ENCODE data around the gene ALDH18A1.
A peak's percentile ranks its signal among the peaks of the same experiment; 100 is the strongest.
"Not testable (repeated sequence)": the region's sequence is repeated elsewhere in the genome, so short reads cannot be mapped to it uniquely, and the experiment has no call there.

The ALDH18A1 gene

DNA sequence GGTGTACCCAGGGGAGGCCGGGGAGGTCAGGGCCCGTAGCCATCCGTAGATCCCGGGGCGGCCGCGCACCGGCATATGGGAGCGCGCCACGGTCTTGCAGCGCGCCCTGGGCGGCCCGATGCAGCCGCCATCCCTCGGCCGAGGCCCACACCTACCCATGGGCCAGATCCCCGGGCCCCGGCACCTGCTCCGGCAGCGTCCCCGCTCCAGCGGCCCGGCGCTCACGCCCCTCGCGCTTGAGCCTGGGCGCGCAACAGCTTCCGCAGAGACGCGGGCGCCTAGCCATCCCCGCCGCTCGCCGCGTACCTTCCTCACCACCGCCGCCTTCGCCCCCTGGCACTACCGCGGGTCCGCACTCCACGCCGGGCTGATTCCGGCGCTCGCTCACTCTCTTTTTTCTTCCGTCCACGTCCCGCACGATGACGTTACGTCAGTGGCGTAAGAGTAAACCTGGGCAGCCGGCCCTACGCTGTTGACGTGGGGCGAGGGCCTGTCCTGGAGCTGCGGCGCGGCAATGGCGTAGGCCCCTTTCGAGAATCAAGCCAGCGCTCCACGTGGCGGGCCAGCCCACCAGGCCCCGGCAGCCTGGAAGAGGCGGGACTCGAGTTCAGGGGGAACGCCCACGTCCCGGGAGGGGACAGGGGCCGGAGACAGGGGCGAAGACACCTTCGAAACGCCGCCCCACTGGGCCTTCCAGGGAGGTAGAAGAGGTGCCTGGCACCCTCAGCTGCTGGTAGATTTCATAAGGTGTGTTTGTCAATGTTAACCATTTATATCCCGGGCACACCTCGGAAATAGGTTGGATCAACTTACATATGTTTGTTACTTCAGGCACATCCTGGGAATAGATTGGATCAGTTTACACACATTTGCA is at the start of gene ALDH18A1:
ALDH18A1 (minus strand) TSS at position 421 of the 874 bp plus-strand sequence. CDS start 3,334 bp downstream, outside the sequence.
- FAIRE-seq = peak; percentile 95

DNA sequence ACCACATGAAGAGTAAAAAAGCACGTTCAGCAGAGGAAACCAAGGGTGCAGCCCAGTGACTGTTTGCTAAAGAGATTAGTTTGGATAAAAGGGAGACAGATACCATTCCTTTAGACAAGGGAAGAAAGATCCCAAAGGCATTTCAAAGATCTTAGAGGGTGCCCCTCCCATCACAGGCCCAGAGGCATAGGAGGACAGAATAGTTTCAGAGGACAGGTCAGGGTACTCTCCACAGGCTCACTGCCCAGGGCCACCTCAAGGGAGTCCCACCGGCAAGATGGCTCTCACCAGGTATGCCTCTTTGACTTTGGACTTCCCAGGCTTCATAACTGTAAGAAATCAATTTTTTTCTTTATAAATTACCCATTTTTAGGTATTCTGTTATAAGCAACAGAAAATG is 41.9 kb upstream of the ALDH18A1 start:
- no peak for FAIRE-seq

DNA sequence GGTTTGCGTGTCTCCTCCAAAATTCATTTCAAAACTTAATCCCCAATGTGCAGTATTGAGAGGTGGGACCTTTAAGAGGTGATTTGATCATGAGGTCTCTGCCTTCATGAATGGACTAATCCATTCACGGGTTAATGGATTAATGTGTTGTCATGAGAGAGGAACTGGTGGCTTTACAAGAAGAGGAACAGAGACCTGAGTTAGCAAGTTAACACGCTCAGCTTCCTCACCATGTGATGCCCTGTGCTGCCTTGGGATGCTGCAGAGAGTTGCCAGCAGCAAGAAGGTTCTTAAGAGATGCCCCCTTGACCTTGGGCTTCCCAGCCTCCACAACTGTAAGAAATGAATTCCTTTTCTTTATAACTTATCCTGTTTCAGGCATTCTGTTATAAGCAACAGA is 40.9 kb upstream of the ALDH18A1 start:
- FAIRE-seq = no peak

DNA sequence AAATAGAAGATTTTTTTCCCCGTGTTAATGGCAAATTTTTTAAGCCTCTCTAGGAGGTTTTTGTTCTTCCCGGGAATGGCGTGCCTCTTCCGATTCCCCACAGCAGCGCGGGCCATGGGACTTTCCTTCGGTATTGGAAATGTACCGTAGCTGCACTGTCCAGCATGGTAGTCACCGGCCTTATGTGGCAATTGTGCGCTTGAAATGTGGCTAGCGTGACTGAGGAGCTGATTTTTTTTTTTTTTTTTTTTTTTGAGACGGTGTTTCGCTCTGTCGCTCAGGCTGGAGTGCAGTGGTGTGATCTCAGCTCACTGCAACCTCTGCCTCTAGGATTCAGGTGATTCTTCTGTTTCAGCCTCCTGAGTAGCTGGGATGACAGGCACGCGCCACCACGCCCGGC is 38.2 kb upstream of the ALDH18A1 start:
- FAIRE-seq = no peak

DNA sequence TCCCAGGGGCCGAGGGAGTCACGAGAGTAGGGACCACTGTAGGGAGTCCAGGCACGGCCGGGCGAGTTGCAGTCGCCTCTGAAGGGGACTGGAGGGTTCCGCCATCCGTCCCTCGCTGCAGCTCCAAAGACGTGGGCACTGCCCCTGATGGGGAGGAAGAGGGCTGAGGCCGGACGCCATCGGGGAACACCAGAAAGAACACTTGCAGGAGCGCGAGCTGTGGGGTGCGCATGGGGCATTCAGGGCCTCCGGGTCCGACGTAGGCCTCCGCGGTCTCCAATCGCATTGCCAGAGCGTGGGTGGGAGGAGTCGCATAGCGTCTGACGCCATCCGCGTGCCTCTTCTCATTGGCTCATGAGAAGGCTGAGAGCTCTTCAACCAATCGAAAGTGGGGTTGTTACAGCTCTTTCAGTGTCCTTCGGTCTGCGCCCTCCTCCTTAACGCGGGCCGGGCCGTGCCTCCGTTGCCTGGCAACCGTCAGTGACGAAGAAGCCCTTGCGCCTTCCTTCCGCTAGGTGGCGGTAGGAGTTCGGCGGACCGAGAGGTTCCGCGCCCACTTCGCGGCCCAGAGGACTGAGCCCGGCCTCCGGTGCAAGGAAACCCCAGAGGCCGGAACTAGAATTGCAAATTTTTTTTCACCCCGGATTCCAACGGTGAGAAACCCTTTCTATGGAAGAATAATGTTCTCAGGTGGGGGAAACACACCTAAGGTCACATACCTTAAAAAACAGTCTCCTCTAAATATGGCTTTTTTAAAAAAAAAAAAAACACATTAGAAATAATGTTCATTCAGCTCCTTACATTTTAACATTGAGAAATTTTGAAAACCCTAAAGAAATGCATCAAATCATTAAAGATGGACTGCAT is 37.4 kb upstream of the ALDH18A1 start, which contains the start of gene TCTN3:
TCTN3 (minus strand) TSS at position 260 of the 867 bp plus-strand sequence; CDS start at position 232, 28 bp downstream.
- peak; percentile 100 for FAIRE-seq

DNA sequence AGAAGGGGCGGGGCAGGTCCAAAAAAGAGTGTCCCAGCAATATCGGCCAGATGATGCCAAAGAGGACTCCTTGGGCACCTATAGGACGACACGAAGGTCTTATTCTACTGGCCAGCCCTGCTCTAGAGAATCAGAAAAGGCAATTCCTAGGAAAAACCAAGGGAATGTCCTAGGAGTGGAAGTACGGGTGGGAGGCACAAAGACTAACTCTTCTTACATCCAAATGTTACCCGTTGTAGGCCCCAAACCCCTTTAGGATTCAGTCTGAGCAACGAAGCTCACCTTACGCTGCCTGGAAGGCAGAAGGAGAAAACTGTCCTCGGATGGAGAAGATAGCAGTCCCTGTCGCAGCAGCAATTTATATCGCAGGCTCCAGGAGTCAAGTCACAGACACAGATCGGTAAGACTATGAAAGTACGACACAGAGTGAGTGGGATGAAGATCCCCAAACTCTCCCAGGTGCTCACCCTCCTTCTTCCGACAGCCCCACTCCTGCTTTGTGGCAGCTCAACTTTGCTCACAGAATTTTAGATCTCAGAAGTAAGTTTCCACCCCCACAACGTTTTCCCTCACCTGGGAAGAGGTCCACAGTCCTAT is 36.7 kb upstream of the ALDH18A1 start:
- FAIRE-seq = no peak

DNA sequence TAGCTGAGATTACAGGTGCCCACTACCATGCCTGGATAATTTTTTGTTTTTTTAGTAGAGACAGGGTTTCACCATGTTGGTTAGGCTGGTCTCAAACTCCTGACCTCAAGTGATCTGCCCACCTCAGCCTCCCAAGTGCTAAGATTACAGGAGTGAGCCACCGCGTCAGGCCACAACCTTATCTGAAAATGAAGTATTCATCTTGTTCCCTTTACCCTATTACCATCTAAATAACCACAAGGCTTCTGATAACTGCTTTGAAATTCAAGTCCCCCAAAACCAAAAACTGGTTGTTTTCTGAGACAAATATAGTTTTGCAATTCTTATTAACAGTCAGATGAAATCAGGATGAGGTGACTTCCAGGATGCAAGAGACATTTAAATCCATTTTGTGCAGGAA is 34.8 kb upstream of the ALDH18A1 start:
- FAIRE-seq = no peak

DNA sequence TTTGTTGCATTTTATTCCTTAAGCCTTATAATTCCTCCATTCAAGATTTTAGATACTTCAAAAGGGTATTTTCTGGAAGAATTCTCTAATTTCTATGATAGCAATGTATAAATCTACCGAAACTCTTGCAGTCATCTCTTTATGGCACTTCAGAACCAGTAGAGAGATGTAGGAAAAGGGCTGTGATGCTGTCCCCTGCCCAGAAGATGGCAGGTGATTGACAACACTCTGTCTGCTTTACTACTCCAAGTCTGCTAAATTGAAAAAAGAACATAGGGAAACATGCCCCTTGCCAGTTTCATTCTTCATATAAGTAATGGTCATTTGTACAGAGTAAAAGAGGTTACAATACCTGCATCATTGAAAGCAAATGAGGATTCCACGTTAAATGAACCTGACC is 32.1 kb upstream of the ALDH18A1 start:
- FAIRE-seq = no peak

DNA sequence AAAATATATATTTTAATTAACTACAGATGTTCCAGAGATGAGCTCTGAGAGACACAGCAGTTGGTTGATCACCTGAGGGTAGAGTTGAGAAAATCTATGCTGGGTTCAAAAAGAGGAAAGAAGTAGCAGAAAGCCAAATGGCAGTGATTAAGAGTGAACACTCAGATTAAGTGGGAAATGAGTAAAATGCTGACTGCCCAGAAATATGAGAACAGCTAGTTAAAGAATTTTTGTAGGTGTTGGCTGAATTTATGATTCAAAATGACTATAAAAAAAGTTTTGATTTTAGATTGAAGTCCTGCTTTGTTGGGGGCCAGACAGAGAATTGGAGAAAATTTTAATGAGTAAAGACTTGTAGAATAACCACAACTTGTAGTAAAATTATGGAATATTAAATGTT is 27.5 kb upstream of the ALDH18A1 start:
- no peak for FAIRE-seq

DNA sequence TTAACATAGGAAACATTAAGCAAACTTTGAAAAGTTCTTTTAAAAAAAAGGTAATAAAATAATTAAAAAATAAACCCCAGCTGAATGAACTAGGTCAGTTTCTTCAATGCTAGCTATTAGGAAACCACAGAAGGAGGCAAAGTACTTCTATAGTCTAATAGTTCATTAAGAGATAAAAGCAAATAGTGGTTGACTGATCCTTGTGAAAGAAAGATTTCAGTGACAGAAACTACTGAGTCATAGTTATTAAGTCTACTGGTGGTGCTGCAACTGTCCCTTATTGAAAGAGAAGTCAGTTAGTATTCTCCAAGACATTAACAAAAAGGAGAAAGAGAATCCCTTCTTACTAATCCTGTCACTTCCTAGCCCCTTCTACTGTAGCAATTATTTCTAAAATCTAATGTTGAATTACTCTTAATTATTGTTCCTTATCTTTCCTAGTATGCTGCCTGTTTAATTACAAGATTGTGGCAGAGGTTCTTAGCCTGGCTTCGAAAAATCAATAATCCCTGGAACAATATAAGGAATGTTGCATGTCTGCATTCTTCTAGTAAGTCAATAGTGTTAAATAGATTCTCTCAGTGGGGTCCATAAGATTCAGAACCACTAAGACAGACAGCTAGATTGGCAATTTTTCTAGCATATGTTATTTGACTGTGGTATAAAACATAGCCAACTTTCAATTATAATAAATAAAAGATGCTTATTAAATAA is 19.0 kb upstream of the ALDH18A1 start:
- FAIRE-seq = no peak

DNA sequence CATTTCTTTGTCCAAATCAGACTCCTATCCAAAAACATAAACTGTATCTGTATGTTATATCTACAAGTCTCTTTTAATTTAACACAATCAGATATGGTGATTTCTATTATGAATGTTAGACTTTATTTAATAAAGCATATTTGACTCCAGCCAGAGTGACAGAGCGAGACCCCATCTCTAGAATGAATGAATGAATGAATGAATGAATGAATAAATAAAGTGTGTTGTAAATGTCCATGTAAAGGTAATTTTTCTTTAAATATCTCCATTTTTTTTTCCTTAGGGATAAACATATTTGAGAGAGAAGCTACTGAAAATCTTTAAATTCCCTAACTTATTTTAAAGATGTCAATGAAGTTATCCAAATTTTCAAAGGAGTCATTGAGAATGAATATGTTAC is 18.1 kb upstream of the ALDH18A1 start:
- FAIRE-seq = no peak

DNA sequence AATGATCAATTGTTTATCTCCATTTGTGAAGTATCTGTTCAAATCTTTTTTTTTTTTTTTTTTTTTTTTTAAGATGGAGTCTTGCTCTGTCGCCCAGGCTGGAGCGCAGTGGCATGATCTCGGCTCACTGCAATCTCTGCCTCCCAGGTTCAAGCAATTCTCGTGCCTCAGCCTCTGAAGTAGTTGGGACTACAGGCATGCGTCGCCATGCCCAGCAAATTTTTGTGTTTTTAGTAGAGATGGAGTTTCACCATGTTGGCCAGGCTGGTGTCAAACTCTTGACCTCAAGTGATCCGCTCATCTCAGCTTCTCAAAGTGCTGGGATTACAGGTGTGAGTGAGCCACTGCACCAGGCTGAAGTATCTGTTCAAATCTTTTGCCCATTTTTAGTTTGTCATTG is 16.1 kb upstream of the ALDH18A1 start:
- not testable (repeated sequence) for FAIRE-seq

DNA sequence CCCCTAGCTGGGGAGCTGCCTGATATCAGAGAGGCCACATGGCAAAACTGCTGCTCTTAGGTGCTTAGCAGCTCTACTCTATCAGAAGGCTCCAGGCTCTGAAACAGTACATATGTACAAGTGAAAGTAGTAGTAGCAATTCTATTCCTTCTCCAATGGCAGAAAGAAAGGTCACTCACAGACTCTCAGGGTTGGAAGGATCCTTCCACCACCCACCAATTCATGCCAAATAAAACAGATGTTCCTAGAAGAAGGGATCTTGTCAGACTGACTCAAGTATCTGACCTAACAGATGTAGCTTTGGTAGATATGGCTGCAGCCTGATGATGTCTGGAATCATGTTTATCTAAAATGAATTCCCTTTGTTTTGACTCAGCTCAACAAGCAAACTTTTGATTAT is 8.0 kb upstream of the ALDH18A1 start:
- no peak for FAIRE-seq

DNA sequence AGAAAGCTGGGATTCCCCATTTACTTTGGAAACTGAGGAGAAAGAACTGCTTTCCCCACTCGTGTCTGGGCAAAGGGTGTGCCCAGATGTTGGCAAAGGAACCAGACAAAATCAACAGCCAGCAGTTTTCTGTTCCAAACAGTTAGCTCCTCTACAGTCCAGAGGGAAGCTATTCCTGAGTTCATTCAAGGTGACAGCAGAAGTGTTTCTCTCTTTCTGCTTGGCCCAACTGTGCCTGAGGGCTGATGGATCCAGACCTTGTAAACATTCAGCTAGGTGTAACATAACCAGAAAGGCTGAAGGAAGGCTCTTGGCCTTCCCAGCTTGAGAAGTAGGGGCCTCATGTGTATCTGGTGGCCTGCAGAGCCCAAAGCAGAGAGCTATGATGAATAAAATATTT is 7.0 kb upstream of the ALDH18A1 start:
- no peak for FAIRE-seq

DNA sequence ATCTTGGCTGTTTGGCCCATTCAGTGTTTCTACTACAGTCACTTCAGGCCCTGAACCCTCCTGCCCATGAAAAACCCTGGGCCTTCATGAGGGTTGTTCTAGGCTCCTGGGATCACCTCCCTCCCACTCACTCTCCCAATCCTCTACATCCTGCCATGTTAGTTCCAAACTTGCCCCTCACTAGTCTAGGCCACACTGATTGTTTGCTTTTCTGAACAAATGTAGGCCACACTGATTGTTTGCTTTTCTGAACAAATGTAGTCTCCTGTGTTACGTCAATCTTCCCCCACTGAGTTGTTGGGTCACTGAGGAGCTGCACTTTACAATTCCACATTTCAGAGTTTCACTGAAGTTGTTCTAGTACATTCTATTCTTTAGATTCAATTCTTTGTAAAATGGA is 5.3 kb upstream of the ALDH18A1 start:
- FAIRE-seq = no peak

DNA sequence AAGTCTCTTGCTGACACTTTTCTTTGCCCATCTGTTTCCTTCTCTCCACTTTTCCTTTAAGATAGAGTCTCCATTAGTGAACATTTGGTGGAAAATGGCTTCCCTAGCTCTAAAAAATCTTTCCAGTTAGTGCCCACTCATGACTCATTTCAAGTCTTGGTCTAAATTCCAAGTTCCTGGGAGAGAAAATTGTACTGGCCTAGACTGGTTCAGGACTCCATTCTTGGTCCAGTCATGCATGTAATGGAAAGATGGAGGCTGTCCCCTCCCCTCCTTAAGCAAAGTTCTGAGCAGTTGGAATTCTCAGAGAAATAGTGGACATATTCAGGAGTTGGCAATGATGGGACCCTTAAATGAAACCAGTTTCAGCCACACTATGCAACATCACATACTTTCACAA is 3.8 kb upstream of the ALDH18A1 start:
- FAIRE-seq = no peak

DNA sequence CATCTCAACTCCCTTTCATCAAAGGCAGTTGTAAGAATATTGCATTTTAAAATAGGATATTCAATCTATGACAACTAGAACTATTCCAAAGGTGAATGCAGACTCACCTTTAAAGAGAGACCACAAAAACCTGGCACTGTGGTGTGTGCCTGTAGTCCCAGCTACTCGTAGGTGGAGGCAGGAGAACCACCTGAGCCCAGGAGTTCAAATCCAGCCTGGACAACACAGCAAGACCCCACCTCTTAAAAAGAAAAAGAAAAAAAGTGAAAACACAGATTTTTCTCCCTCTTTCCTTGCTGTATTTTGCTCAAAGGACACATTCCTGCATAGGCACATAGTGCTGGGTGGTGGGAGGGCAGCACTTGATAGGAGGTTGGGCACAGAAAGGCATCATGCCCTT is 739 bp upstream of the ALDH18A1 start:
- FAIRE-seq = no peak

DNA sequence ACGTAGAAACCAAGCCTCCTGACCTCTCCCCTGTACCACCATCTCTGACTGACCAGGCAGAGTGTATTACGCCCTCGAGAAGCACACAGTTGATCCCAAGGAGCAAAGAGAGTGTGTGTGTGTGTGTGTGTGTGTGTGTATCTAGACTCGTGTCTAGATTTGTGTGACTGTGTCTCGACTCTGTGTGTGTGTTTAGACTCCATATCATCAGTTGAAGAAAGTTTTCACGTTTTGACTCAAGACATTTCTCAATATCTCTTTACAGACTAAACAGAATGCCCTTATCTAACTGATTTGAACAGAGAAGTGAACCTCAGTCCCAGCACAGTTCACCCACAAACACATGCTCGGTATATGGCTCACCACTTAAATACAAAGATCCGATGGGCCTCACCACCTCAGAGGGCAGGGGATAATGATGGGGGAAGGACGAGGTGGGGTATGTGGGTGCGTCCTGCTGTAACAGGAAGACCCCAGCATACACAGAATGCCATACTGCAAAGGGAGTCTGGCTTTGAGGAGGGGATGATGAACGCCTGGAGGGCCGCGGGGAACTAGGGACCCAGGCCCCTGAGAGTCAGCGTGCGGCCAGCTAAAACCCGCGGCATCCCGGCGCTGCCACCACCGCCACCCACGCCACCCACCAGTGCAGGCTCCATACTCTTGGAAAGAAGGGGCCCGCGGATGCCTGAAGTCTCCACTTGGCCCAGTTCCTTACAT is 780 bp downstream of the ALDH18A1 start:
- no peak for FAIRE-seq

DNA sequence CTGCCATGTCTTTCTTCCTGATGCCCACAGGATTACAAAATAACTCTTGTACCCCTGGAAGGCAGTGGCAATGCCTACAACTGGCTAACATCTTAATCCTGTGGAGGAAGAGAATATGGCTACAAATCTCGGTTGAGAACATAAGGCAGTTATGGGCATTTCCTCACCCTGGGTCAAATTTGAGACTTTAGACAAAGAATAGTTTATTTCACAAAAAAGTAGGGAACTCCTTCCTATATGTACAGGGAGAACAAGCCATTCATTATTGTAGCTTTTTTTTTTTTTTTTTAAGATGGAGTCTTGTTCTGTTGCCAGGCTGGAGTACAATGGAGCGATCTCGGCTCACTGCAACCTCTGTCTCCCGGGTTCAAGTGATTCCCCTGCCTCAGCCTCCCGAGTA is 2.6 kb downstream of the ALDH18A1 start:
- no peak for FAIRE-seq

DNA sequence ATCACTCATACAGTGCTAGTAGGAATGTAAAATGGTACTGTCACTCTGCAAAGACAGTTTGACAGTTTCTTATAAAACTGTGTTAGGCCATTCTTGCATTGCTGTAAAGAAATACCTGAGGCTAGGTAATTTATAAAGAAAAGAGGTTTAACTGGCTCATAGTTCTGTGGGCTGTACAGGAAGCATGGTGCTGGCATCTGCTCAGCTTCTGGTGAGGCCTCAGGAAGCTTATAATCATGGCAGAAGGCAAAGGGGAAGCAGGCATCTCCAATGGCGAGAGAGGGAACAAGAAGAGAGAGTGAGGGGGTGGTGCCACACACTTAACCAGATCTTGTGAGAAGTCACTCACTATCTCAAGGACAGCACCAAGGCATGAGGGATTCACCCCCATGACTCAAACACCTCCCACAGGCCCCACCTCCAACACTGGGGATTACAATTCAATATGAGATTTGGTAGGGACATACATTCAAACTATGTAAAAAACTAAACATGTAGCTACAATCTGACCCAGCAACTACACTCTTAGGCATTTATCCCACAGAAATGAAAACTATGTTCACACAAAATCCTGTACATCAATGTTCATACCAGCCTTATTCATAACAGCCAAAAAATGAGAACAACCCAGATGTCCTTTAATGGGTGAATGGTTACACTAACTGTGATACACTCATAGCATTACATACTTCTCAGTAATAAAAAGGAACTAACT is 5.0 kb downstream of the ALDH18A1 start:
- no peak for FAIRE-seq

DNA sequence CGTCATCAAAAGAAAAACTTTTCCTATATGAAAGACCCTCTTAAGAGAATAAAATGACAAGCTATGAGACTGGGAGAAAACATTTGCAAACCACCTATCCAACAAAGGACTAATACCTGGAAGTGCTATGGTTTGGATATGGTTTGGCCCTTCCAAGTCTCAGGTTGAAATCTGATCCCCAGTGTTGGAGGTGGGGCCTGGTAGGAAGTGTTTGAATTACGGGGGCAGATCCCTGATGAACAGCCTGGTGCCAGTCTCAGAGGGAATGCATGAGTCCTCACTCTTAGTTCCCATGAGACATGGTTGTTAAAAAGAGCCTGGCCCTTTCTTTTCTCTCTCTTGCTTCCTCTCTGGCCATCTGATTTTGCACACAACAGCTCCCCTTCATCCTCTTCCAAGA is 6.3 kb downstream of the ALDH18A1 start:
- no peak for FAIRE-seq

Measured in G401.6 (cell line).